Calu3 (cell line): ENCODE measurements around the gene BTBD3. TPM values are rescaled to one million over a fixed set of nuclear protein-coding genes. Genes with fewer than 3 reads are reported as not detected.

Experiments
- BruUV-seq: library from RNA; stranded (reverse); fragments of 400-500 nt; replicated peaks from 2 replicates; lab custom pipeline; 2021; lab: Mats Ljungman, UMichigan
- CTCF ChIA-PET: fragments of 300-600 bp; sonication (Branson Sonifier 250); formaldehyde crosslinking; loops from one replicate; lab custom pipeline; 2022; ENCODE audit warnings: antibody characterized with exemption; lab: Charles Lee
- DNase-seq: peaks from one replicate; pipeline ENCODE4 v3.0.0; 2022
- H3K27ac Mint-ChIP-seq: one replicate; pipeline ENCODE4 v1.8.0; 2022; ENCODE audit warnings: mixed read lengths; ENCODE audit not compliant: unreplicated experiment
- H3K27me3 Mint-ChIP-seq: one replicate; pipeline ENCODE4 v1.8.0; 2022; ENCODE audit warnings: mixed read lengths; ENCODE audit not compliant: unreplicated experiment
- H3K36me3 Mint-ChIP-seq: one replicate; pipeline ENCODE4 v1.8.0; 2022; ENCODE audit warnings: mild to moderate bottlenecking, moderate library complexity, mixed read lengths; ENCODE audit not compliant: insufficient read depth, unreplicated experiment
- H3K4me1 Mint-ChIP-seq: one replicate; pipeline ENCODE4 v1.8.0; 2022; ENCODE audit warnings: mild to moderate bottlenecking, low read depth, mixed read lengths; ENCODE audit not compliant: unreplicated experiment
- H3K4me3 Mint-ChIP-seq: one replicate; pipeline ENCODE4 v1.8.0; 2022; ENCODE audit warnings: mild to moderate bottlenecking, low read depth, moderate library complexity, mixed read lengths; ENCODE audit not compliant: unreplicated experiment
- H3K9me3 Mint-ChIP-seq: one replicate; pipeline ENCODE4 v1.8.0; 2022; ENCODE audit warnings: low read depth, mixed read lengths; ENCODE audit not compliant: unreplicated experiment
- intact Hi-C: fragments of 100-400 bp; cut with micrococcal nuclease; formaldehyde crosslinking; loops from one replicate; pipeline ENCODE4 v1.10.0; 2022; ENCODE audit not compliant: unreplicated experiment
- total RNA-seq: library from RNA; stranded (reverse); gene quantifications from 2 replicates; pipeline ENCODE4 v1.2.3, GENCODE V29; 2022
- TF ChIP-seq, protein P1 (sequence below): fragments of 200-600 bp; IDR thresholded peaks from one replicate; pipeline ENCODE4 v1.8.0; 2022; ENCODE audit warnings: antibody characterized with exemption; ENCODE audit not compliant: unreplicated experiment

BTBD3 gene
- total RNA-seq, 1 experiment from 2014 or later, result 38.2 TPM

DNA sequence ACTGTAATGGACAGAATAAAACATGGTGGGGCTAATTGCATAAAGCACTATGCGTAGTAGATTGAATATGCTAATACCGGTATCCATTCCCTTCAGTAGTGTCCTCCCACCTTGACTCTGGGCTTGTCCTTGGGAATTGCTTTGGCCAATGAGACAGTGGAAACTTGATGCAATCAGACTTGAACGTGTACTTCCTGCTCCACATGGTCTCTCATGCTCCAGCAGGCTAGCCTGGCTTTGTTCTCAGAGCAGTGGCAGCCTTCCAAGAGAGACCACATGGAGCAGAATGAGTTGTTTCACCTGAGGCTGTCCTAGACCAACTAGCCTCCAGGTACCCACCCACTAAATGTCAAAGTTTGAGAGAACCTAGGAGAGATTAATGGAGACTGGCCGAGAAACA lies 37.0 kb upstream of the BTBD3 start:
- no peaks in the 10 kb centered on the region for H3K27me3 Mint-ChIP-seq
- no peaks in the 10 kb centered on the region for H3K36me3 Mint-ChIP-seq
- peaks cover 3% of the 10 kb centered on the region for H3K9me3 Mint-ChIP-seq
- TF ChIP-seq, protein P1, sequence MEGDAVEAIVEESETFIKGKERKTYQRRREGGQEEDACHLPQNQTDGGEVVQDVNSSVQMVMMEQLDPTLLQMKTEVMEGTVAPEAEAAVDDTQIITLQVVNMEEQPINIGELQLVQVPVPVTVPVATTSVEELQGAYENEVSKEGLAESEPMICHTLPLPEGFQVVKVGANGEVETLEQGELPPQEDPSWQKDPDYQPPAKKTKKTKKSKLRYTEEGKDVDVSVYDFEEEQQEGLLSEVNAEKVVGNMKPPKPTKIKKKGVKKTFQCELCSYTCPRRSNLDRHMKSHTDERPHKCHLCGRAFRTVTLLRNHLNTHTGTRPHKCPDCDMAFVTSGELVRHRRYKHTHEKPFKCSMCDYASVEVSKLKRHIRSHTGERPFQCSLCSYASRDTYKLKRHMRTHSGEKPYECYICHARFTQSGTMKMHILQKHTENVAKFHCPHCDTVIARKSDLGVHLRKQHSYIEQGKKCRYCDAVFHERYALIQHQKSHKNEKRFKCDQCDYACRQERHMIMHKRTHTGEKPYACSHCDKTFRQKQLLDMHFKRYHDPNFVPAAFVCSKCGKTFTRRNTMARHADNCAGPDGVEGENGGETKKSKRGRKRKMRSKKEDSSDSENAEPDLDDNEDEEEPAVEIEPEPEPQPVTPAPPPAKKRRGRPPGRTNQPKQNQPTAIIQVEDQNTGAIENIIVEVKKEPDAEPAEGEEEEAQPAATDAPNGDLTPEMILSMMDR, result no peak
- intact Hi-C loops, result no loop called here
- DNase-seq, result no peak
- no peak overlapping the region for H3K4me3 Mint-ChIP-seq
- no TSS peak for BruUV-seq
- no peak overlapping the region for H3K27ac Mint-ChIP-seq
- CTCF ChIA-PET, result no interaction called here
- H3K4me1 Mint-ChIP-seq, result no peaks in the 10 kb centered on the region

DNA sequence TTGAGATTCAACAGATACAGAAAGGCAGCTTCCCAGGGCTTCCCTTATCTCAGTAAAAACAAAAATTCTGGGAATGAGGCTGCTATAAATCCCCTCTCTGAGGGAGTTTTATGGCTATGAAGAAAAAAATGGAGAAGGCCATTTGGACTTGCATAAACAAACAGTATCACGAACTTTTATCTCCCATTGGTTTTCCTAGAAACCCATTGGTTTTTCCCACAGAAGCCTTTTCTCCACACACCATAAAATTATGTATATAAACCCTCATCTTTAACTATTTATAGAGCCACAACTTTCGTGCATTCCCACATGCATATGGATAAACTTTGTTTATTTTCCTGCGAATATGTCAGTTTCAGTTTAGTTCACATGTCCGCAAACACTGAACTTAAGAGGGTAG lies 36.2 kb upstream of the BTBD3 start:
- no peaks in the 10 kb centered on the region for H3K4me1 Mint-ChIP-seq
- H3K27me3 Mint-ChIP-seq, result no peaks in the 10 kb centered on the region
- no peak overlapping the region for H3K27ac Mint-ChIP-seq
- BruUV-seq, result no TSS peak
- DNase-seq, result no peak
- no peak overlapping the region for H3K4me3 Mint-ChIP-seq
- CTCF ChIA-PET, result no interaction called here
- H3K36me3 Mint-ChIP-seq, result no peaks in the 10 kb centered on the region
- TF ChIP-seq, protein P1, result no peak
- H3K9me3 Mint-ChIP-seq, result no peaks in the 10 kb centered on the region
- intact Hi-C loops, result no loop called here

DNA sequence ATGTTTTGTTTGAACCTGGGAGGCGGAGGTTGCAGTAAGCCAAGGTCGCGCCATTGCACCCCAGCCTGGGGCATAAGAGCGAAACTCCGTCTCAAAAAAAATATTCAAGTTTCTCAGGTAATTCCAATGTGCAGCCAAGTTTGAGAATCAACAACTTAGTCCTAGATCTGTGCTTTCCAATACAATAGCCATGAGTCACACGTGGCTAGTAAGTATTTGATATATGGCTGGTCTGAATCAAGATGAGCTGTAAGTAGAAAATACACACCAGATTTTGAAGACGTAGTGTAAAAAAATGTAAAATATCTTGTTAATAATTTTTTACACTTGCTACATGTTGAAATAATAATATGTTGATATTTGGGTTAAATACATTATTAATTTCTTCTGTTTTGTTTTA lies 35.0 kb upstream of the BTBD3 start:
- Mint-ChIP-seq H3K9me3 (no peaks in the 10 kb centered on the region), H3K4me1 (no peaks in the 10 kb centered on the region), H3K27me3 (no peaks in the 10 kb centered on the region), H3K27ac (no peak overlapping the region), H3K36me3 (no peaks in the 10 kb centered on the region), H3K4me3 (no peak overlapping the region)
- CTCF ChIA-PET, result no interaction called here
- BruUV-seq, result no TSS peak
- intact Hi-C loops, result no loop called here
- no peak for DNase-seq
- TF ChIP-seq, protein P1, result no peak

DNA sequence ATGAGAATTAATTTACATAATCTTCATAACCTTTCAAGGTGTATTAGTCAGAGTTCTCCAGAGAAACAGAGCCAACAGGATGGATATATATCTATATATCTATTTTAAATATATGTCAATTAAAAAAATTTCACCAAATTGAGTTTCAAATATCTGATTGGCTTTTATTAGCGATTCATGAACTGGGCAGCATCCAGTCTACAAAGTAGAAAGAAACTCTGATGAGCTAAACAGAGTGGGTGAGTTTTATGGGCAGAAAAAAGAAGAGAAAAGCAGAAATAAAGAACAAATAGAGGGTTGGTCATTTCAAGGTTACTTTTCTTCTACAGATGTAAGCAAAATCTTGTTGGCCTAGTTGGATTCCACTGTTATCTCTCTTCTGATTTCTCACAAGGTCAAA lies 29.0 kb upstream of the BTBD3 start:
- no peaks in the 10 kb centered on the region for H3K27me3 Mint-ChIP-seq
- BruUV-seq, result no TSS peak
- H3K4me3 Mint-ChIP-seq, result no peak overlapping the region
- no peaks in the 10 kb centered on the region for H3K4me1 Mint-ChIP-seq
- no peaks in the 10 kb centered on the region for H3K9me3 Mint-ChIP-seq
- intact Hi-C loops, result no loop called here
- peaks cover 26% of the 10 kb centered on the region for H3K36me3 Mint-ChIP-seq
- TF ChIP-seq, protein P1, result no peak
- DNase-seq, result no peak
- H3K27ac Mint-ChIP-seq, result no peak overlapping the region
- CTCF ChIA-PET, result no interaction called here
